Daoy (cell line): ENCODE data around the gene PPP1R15B. TPM values are rescaled to one million over a fixed set of nuclear protein-coding genes. Genes with fewer than 3 reads are reported as not detected.

Experiments used
- DNase-seq: peaks from one replicate; pipeline ENCODE4 v3.0.0-alpha.2; 2015; ENCODE audit warnings: low read depth
- total RNA-seq: library from RNA; depleted of rRNA; stranded (reverse); fragments of >200 nt; shearing (Covaris generic); gene quantifications from 2 replicates; pipeline ENCODE4 v1.2.3, GENCODE V29; 2014

The PPP1R15B gene
- total RNA-seq, 1 experiment from 2014 or later, result 22.5 TPM

DNA sequence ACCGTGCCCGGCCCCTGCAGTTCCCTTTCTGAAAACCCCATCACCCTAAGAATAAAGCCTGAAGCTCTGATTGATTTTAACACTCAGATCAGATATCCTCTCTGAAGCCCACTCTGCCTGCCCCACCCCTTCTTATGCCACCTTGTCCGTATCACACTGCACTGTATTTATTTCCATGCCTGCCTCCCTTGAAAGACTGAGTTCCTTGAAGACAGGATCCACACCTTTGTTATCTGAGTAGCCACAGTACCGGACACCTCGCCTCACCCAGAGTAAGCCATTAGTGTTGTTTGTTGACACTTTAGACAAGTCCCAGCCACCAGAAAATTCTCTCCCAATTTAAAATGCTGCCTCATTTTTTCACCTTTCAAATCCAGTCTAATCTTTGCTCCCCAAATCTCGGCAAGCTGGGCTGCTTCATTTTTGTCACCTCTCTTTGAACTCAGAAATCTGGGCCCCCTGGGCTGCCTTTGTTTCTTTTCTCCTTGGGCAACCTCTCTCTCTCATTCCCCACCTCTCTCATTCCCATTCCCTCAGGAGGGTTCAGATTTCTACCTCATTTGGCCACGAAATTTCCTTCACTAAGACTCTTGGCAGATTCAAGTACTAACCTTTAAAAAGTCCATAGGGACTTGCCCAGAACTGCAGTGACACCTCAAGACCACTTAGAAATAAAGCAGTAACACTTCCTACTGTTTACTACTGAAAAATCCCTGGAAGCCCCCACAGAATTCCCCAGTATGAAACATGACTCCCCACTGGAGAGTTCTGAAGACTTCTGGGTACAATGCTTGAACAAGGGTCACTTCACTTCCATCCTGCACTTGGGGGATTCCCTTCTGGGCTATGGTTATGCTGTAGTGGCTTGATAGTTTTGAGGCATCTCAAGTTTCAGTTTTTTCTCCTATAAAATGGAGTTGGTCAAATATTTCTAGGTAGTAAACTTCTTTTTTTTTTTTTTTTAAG lies 8.7 kb upstream of the PPP1R15B start:
- DNase-seq, result no peak

DNA sequence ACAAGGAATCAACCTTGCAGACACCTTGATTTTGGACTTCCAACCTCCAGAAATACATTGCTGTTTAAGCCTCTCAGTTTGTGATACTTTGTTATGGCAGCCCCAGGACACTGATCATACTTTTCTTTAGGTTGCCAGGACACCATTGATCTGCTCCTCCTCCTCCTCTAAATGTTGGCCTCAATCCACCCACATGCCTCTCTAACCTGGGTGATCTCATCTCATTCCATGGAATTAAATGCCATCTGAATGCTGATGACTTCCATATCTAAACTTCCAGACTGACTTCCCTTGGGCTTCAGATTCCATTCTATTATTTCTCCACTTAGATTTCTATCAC lies 7.4 kb upstream of the PPP1R15B start:
- DNase-seq, result peak; percentile 56

DNA sequence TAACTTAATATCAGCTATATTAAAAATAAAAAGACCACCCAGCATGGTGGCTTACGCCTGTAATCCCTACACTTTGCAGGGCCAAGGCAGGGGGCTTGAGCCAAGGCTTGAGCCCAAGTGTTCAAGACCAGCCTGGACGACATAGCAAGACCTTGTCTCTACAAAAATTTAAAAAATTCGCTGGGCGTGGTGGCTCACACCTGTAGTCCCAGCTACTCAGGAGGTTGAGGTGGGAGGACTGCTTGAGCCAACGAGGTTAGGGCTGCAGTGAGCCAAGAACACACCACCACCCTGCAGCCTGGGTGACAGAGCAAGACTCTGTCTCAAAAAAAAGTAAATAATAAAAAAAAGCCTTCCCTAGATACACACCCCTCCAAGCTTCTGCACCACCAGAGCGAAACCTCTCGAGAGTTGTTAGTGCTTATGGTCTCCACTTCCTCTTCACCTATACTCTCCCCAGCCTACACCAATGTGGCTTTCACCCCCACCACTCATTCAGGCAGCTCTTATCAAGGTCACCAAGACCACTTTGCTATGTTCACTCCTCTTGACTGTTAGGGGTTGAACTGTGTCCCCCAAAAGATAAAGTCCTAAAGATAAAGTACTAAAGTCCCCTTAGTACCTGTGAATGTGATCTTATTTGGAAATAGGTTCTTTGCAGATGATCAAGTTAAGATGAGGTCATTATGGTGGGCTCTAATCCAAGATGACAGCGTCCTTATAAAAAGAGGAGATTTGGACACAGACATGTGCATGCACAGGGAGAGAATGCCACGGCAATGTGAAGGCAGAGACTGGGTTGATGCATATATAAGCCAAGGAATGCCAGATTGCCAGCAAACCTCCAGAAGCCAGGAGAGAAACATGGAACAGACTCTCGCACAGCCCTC lies 6.8 kb upstream of the PPP1R15B start:
- no peak for DNase-seq

DNA sequence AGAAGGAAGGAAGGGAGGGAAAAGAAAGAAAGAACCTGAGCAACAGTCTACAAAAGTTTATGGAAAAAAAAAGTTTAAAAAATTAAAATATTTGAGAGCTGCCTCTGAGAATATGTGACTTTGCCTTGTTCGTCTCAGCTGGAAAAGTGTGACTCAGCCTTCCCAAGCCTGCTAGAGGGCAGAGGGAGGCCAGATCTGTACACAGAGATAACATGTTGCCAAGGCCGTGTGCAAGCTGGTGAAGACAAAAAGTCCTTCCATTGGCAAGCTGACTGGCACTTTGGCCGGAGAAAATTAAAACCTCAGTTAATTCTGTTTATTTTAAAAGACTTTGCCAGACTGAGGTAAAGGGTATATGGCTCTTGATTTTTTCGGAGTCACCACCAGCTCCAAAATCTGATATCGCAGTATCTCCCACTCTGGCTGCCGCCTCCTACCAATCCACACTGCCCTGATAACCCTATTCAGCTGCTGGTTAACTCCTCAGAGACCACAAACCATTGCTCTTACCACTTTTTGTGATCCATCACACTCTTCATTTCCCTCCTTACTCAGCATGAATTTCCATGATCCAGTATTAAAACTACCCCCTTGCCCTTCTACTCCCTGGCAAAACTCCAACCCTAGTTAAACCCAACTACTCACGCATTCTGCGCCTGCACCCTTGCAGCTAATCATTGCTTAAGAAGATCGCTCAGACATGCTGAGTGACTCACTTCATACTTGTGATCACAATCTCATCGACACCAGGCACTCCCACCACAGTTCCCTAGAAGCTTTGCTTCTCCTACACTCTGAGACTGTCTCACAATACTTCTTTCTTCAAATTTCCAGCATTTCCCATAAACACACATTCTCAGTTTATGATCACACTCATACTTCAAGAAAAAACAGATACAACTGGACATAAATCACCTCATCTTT lies 5.7 kb upstream of the PPP1R15B start:
- peak; percentile 95 for DNase-seq

DNA sequence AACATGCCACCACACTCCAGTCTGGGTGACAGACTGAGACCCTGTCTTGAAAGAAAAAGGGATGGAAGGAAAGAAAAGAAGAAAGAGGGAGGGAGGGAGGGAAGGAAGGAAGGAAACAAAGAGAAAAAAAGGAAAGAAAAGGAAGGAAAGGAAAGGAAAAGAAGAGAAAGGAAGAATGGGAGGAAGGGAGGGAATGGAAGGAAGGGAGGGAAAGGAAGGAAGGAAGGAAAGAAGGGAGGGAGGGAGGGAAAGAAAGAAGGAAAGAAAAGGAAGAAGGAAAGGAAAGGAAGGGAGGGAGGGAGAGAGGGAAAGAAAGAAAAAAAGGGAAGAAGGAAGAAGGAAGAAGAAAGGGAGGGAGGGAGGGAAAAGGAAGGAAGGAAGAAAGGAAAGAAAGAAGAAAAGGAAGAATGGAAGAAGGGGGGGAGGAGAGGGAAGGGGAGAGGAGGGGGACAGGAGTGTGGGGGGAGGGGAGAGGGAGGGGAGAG lies 5.0 kb upstream of the PPP1R15B start:
- DNase-seq, result no peak

DNA sequence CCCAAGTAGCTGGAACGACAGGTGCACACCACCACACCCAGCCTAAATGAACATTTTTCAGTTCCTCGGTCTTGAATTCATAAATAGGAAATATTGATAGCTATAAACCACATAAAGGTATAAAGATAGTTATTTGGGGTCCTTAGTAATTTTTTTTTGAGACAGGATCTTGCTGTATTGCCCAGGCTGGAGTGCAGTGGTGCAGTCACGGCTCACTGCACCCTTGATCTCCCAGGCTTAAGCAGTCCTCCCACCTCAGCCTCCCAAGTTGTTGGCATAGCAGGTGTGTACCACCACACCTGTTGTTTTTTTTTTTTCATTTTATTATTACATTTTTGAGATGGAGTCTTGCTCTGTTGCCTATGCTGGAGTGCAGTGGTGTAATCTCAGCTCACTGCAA lies 3.7 kb upstream of the PPP1R15B start:
- no peak for DNase-seq

DNA sequence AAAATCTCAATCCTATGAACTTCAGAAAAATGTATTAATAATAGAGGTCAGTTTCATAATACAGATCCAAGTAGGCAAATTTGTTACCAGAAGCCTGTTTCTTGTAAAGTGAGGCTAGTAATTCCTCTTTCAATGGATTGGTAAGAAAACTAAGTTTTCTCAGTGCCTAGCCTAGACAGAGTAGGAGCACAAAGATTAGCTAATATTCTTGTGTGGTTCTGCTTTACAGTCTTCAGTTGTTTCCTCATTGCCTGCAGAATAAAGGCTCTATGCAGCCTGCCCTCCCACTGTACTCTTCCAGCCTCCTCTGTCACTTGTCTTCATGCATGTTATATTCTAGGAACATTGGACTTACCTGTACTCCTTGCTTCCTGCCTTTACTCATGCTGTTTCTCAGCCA lies 2.4 kb upstream of the PPP1R15B start:
- DNase-seq, result no peak

DNA sequence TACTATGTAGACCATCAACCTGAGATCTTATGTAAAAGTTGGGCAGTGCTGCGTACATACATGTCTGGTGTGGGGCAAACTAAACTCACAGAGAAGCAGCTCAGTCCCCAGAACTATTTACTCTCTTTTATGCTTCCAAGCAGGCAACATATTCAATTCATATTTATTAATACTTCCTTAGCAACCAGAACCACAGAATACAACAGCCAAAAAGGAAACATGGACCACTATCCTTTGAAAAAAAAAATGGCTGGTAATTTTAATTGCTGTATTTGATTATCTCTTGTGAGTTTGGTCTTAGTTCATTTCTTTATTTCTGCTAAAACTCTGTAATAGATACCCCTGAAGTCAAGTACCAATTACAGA lies 1.5 kb upstream of the PPP1R15B start:
- no peak for DNase-seq

DNA sequence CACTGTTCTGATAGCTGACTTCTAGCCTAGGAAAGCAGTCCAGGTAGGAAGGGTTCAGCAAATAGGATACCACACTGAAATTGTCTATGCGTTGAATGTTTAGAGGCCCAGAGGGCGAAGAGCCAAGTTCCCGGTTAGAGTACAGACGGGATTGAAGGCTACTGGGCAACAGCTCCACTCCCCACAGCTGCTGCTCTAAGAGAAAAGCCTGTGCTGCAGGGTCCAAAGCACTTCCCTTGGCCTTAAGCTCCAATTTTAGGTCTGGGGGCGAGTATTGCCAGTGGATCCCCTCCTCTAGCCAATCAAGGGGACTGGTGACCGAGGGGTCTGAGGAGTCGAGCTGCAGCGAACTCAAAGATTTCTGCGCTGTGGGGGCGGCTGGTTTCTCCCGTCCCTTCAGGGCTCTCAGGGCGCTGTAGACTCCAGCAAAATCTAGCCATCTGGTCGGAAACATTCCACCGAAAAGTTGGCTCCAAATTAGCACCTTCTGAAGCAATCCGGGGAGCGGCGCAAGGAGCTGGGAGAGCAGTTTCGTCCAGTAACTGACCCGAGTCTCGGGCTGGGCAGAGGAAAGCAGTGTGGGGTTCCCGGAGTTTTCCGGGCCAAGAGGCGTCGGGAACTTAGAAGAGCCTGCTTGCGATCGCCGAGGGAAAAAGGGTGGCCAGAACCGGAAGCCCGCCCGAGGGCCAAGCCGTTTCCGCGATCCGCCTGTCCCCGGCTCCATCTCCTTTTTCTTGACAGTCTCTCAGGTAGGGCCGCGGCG lies 748 bp downstream of the PPP1R15B start:
- DNase-seq, result peak; percentile 57

DNA sequence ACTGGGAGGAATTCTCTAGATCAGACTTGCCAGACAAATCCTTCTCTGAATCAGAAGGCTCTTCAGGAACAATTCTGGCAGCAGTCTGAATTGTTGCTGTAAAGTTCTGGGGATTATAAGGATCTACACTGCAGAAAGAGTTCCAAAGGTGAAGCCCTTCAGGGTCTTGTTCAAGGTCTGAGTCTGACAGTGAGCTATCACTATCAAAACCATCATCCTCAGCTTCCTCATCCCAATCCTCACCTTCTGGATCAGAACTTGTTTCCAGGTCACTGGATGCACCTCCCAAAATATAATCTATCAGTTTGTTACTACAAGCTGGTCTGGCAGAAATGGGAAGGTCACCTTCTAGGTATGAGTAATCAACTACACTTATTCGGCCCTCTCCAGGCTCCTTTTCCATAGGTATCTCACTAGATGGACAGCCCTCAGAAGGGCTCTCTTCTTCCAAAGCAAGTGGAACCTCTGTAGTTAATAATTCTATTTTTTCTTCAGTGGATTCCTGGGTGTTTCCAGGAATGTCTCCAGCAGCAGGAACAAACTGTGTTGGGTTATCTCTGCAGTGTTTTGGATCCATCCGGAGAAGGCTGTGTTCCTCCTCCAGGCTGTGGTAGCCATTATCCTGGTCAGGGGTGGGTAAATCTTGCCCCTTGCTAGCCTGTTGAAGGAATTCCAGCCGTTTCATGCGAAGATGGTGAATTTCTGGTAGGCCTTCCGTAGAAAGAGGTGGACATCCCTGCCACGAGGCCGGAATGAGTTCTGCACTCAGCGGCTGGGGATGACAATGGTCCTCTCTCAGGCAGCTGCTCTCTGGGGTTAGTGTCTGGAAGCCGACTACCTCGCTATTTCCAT lies 1.6 kb downstream of the PPP1R15B start:
- no peak for DNase-seq

DNA sequence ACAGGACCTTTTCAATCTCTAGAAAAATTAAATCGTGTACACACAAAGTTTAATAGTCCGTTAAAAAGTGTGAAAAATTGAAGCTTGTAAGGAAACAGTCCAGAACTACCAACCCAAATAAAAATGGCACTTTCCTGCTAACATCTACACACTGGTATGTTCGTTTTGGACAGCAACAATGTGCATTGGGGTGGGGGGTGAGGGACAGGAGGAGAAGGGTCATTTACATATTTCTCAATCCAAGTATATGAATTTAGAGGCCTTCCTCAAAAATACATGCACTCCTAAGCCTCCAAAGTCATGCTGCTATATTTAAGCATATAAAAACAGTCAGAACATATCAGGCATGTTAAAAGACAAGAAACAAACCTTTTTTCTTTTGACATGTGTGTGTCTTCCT lies 2.5 kb downstream of the PPP1R15B start:
- no peak for DNase-seq

DNA sequence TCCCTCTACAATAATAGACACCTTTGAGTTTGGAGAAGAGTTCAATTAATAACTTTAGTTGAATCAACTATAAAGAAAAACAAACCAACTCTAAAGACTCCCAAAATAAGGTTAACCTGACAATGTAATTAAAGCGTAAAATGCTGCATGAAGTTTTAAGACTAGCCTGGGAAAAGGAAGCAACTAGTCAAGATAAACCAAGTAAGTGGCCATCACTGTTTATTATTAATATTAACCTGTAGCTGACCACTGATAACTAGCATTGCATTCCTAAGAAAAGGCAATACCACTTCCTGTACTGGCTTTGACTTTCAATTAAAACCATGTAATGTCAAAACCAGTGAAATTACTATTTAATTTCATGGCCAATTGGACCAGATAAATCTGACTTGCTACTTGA lies 3.0 kb downstream of the PPP1R15B start:
- DNase-seq, result no peak

DNA sequence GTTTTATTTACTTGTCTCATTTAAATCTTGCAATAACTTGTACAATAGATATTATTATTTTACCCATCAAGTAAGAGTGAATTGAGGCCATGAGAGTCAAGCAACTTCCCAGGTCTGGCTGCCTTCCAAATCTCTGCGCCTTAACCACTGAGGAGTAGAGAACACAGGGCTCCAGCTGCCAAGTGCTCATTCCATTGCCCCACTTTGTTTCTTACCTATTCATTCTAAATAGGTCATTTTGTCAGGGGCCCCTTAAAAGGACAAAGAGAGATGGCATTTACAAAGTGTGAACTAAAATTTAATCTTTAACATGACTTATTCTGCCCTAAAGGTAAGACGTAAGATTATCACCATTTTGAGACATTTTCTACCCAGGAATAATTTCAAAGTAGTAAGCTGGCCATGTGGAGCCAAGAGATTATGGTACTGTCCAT lies 3.5 kb downstream of the PPP1R15B start:
- DNase-seq, result peak; percentile 72

DNA sequence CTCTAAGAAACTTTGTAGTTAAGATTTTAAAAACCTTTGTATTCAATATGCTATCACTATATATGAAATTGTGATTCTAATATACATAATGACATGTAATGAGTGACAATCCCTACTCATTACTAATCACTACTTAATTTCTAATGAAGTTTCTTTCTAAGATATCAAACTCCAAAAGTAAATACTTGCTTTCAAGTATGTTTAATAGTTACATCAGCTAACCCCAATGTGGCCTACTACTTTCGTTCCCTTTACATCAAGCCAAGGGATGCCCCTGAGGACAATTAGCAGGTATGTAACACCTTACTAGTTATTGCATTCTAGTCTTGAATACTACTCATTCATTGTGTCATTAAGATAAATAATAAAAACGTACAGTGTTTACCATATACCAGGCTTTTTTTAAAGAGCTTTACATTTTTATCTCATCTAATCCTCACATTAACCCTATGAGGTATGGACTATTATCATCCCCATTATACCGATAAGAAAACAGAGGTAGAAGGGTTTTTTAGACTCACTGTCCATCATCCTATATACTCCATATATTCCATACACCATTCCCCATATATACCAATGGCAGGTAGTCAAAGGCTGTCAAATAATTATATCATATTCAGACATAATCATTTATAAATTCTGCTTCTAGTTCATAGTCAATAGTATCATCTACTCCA lies 4.2 kb downstream of the PPP1R15B start:
- DNase-seq, result no peak

DNA sequence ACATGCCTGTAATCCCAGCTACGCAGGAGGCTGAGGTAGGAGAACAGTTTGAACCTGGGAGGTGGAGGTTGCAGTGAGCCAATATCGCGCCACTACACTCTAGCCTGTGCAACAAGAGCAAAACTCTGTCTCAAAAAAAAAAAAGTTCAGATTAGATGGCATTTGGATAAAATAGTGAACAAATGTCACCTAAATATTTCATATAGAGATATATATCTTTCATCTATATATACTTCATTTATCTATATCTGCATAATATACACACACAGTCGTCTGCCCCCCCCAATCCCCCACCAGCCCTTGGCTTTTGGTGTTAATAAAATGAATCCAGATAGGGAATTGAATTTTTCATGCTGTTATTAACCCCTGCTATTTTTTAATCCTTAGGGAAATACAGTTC lies 5.0 kb downstream of the PPP1R15B start:
- no peak for DNase-seq

DNA sequence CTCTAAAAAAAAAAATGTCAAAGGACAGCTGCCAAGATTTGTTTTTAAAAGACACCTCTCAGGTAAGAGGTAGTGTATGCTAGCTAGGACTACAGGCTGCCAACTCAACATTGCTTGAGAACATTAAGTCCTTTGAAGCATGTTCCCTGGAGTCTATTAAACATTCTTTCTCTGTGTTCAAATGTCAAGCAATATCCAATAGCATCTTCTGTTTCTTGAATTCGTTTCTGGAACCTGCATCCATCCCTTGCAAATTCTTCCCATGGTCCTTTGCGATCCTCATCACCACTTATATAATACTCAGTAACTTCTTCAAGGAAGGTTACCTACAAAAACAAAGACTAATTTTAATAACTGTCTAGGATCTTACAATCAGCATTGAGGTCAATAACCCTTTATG lies 5.6 kb downstream of the PPP1R15B start:
- DNase-seq, result no peak

DNA sequence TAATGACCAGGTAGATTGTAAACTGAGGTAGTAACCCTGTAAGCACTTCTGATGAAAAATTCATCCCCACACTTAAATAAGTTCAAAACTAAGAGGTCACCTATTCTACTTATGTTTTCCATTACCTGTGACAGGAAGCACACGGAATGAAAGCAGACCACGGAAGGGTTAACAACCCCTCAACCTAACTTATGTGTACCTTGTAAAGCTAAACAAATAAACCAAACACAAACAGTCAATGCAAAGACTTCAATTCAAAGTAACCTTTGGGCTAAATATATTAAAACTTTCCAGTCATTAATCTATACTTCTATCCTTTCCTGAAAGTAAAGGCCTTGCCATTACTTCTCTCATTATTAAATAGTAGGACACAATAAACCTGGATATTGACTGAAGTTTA lies 7.0 kb downstream of the PPP1R15B start:
- no peak for DNase-seq

DNA sequence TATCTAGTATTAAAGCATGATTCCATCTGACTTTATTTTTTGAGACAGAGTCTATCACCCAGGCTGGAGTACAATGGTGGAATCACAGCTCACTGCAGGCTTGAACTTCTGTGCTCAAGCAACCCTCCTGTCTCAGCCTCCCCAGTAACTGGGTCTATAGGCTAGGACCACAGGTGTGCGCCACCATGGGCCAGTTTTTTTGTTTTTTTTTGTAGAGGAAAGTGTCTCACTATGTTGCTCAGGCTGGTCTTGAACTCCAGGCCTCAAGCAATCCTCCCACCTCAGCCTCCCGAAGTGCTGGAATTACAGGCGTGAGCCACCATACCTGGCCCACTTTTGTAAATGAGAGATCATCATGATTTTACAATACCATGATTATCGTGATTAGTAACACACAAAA lies 9.2 kb downstream of the PPP1R15B start:
- DNase-seq, result no peak

DNA sequence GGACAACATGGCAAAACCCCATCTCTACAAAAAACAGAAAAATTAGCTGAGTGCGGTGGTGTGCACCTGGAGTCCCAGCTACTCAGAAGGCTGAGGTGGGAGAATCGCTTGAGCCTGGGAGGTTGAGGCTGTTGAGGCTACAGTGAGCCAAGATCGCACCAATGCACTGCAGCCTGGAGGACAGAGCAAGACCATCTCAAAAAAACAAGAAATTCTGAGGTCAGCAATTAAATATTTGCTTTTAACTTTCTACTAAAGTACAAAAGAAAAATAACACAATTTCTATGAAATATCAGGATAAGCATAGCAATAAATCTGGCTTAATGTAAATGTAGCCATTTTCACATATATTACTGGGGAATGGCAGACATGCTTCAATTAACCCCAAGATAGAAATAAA lies 9.9 kb downstream of the PPP1R15B start:
- no peak for DNase-seq
